GM18909 (cell line): ENCODE data around the gene MAS1L.

Experiments used
- ATAC-seq: cut with Tn5 transposase; IDR thresholded peaks from one replicate; pipeline ENCODE4 v1.9.1; 2021; ENCODE audit warnings: mild to moderate bottlenecking; ENCODE audit not compliant: unreplicated experiment, poor library complexity

Gene MAS1L, protein sequence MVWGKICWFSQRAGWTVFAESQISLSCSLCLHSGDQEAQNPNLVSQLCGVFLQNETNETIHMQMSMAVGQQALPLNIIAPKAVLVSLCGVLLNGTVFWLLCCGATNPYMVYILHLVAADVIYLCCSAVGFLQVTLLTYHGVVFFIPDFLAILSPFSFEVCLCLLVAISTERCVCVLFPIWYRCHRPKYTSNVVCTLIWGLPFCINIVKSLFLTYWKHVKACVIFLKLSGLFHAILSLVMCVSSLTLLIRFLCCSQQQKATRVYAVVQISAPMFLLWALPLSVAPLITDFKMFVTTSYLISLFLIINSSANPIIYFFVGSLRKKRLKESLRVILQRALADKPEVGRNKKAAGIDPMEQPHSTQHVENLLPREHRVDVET

DNA sequence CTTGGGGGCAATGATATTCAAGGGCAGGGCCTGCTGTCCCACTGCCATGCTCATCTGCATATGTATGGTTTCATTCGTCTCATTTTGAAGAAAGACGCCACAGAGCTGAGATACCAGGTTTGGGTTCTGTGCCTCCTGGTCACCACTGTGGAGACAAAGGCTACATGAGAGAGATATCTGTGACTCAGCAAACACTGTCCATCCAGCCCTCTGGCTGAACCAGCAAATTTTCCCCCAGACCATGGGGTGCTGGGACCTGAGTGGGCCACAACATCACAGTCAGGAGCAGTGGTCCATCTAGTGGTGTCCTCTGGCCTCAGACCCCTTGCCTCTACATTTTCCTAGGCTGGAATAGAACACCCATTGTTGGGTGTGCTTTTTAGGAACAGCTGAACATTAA is at the start of gene MAS1L:
TSS of gene MAS1L (minus strand) at position 297 of the 400 bp plus-strand sequence. CDS start at position 243, 54 bp downstream.
- ATAC-seq: no peak

DNA sequence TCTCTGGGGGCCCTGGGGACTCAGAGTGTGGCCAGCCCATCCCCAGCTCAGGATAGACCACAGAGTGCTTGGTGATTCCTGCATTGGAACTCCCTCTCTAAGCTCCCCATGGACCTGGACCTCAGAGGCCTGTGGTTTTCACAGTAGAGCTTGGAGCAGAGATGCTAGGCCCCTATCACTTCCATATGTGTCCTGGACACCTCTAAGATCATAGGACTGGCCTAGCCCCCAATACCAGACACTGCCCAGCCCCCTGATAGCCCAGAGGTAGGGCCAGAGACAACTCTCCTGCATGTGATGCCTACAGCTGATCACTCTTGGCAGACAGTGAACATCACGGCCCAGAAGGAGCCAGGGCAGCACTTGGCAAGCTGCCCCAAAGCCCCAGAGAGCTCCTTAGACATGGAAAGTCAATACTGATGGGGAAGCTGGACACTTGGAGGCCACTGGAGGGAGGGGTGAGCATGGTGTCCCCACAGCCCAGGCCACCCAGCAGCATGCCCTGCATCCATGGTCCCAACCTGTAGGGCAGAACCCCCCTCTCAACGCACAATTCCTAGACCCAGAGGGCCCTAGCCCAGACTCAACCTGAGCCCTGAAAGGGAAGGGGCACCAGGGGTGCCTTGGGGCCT is 44.7 kb upstream of the MAS1L start:
- no peak for ATAC-seq

DNA sequence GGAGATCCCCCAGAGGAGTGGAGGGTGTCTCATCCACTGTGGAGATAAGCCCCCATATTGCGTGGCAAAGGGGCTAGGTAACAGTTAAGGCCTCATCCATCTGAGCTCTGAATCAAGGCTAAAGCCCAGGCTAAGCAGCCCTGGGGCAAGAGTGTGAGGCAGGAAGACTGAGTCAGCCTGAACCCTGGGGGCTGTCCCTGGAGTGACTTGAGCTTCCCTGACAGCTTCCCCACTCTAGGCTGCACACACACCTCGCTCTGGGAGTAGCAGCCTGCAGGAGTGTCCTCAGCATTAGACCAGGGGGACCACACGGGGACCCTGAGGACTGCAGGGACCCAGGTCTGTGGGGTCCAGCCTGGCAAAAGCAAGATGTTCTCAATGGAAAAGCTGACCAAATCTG is 43.9 kb upstream of the MAS1L start:
- ATAC-seq: no peak

DNA sequence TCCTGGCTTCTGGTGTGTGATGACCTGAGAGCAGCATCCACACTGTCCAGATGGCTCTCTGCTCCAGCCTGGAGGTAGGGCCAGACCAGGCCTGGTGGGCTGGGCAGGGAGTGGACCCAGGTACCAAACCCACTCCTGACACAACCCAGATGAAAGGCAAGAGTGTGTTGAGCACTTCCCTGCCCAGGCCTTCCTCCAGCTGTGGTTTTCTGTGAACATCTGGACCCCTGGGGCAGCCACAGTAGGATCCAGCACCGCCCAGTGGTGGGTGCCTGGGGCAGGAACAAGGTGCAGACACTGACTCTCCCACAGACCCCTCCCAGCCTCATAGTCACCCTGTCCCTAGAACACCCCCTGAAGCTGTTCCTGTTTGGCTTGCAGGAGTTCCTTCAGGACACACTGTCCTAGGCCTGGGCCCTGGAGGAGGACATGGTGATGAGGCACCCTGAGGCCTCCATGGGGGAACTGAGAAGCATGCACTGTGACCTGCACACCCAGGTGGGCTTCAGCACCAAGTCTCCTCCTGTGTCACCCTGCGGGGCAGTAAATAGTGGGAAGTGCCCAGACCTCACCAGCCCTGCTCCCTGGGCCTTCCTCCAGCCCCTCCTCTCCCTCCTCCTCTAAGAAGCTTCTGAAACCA is 43.0 kb upstream of the MAS1L start:
- no peak for ATAC-seq

DNA sequence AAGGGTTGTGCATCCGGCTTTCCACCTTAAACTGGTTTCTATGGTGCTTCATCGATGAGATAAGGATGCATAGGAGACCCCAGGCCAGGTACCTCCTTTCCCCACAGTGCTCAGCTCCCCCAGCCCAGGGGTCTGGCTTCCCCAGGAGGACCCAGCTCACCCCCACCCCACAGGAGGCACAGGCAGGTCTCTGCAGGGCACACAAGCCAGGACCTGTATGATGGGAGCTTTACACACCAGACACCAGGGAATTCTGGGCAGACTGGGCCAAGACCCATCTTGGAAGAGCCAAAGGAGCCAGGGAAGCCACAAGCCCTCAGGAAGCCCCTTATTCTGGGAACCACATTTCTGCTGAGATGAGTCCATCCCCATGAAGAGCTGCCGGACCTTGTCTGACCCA is 42.2 kb upstream of the MAS1L start:
- ATAC-seq: no peak

DNA sequence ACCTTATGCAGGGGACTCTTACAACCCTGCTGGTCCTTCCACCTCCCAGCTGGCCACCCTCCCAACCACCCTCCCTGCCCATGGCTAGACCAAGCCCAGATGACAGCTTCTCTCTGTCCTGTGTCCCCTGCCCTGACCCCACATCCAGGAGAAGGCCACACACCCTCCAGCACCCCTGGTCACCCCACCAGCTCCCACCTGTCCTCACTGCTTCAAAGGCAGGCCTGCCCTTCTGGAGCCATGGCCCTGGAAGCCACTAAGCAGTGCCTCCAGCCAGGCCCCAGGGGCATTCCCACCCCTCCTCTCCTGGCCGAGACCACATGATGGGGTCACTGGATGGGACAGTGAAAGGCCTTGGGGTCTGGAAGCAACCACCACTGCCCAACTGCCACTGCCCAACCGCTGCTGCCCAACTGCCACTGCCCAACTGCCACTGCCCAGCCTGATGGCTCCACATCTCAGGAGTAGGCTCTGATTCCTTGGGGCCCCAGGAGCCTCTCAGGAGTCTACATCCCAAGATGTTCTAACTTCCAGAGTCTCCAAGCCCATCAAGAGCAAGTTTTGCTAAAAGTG is 41.3 kb upstream of the MAS1L start:
- no peak for ATAC-seq

DNA sequence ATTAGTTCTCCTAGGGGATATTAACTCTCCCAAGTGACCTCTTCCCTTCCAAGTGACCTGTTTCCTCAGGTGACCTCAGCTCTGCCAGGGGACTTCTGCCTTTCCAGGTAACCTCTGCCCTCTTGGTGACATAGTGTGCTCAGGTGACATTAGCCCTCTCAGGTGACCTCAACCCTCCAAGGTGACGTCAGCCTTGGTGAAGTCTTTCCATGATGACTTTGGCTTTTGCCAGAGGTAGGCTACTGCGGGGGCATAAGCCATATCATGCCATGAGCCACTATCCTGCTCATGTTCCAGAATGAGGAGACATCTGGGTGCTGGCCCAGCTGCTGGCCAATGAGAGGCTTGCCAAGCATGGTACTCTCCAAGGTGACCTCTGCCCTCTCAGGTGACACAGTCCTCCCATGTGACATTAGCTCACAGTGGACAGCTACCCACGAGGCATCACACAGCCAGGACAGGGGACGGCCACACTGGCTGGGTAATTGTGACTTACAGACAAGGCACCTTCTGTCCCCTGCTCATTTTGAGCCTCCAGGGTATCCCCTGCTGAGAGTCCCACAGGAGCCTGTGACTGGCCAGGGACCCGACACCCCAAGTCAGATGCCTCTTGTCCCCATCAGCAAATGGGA is 40.7 kb upstream of the MAS1L start:
- ATAC-seq: no peak

DNA sequence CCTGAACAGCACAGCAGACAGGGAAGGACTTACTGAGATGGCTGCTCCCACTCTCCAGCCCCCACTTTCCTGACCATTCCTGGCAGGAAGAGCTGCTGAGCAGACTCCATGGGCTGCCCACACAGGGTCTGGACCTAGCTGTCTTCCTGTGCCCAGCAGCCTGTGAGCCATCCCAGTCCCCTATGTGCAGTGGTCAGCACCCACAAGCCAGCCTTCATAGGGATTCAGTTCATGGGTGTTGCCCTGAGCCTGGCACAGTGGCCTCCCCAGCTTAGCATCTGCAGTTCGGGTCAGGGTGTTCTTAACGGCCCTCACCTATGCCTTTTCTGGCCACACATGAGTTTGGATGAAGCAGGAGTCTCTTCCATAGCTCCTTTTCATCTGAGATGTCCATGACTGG is 39.8 kb upstream of the MAS1L start:
- ATAC-seq: no peak

DNA sequence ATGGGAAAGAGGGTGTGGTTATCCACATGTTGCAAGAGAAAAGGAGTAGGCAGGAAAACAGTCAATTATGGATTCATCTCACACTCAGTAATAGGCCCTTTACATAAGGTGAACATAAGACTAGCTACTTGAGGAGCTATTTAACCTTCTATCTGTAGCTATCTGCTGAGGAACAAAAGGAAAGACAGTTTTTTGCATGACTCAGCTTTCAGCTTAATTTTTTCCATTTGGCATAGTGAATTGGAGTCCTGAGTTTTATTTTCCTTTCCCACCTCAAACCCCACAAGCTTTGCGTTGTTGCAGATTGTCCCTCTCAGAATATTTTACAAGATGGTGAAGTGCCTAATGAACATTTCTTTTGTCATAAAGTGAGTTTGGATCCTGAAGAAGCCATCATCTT is 39.4 kb upstream of the MAS1L start:
- ATAC-seq: no peak

DNA sequence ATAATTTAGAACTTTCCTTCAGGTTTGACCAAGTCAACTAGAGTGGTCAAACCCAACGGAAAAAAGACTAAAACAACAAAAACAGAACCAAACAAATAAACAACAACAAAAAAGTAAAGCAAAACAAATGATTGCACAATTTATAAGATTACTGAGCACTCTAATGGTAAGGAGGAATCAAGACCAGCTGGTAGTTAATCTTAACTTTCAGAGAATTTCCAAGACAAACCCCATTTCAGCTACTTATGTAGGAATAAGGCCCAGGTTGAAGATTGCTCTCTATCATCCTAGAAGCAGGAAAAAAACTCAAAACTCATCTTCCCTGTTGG is 37.5 kb upstream of the MAS1L start:
- no peak for ATAC-seq

DNA sequence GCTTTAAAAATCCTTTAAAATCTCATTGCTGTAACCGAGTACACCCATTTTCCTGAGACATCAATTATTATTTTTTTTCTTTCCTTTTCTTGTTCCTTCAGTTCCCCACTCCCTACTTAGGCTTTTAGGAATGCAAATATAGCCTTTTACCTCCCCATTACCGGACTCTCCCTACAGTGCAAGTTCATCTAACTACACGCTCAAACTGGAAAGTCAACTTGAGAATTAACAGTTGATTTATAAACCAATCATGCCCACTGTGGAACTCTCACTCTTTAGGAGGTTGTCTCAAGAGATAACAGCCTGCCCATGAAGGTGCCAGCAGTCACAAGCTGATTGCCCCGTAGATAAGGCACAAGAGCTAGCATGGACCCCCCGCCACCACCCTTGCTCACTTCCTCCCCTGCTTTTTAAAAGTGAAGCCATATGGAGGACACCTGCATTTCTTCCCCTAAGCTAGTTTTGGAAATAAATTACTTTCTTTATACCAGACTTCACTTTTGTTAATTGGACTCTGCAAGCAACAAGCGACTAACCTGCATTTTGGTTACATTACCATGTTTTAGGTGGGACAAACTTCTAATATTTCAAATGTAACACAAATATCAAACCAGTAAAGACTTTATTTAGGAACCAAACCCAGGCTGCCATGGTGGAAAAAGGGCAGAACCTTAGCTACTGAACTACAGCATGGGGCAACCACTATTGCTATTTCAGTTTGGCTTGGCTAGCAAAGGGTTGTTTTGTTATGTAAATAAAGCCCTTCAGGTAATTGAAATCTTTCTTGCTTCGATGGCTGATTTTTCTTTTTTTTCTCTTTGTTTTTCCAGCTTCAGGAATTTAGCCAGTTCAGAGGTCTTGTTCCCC is 36.9 kb upstream of the MAS1L start:
- ATAC-seq: no peak

DNA sequence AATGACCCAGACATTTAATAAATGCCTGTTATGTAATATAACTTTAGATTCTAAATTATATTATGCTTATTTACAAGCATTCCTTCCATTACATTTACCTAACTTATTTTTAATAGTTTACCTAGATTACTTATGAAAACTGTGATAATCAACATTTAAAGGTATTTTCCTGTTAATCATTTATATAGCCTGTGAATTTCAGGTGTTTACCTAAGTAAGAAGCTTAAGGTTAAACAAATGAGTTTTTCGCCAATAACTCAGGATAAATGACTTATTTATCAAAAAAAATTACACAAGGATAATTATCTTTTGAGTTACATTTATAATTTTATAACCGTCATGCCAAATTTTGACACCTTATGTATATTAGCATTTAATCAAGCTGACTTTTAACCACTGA is 36.3 kb upstream of the MAS1L start:
- ATAC-seq: no peak

DNA sequence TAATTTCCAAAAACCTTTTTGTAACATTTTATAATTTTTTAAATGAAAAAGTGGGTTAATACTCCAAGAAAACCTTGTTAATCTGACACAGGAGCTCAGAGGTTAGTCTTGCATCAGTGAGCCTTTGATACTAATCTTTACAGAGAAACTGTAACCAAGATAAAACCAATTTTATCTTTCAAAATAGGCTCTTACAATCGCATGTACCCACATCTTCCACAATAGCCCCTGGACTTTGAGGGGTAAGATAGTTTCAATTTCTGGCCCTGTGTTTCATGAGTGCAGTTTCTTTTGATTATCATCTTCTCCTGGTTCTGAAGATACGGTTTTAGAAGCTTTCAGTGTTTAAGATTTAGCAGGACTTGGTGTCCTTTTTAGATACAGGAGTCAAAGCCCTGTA is 34.5 kb upstream of the MAS1L start:
- ATAC-seq: no peak

DNA sequence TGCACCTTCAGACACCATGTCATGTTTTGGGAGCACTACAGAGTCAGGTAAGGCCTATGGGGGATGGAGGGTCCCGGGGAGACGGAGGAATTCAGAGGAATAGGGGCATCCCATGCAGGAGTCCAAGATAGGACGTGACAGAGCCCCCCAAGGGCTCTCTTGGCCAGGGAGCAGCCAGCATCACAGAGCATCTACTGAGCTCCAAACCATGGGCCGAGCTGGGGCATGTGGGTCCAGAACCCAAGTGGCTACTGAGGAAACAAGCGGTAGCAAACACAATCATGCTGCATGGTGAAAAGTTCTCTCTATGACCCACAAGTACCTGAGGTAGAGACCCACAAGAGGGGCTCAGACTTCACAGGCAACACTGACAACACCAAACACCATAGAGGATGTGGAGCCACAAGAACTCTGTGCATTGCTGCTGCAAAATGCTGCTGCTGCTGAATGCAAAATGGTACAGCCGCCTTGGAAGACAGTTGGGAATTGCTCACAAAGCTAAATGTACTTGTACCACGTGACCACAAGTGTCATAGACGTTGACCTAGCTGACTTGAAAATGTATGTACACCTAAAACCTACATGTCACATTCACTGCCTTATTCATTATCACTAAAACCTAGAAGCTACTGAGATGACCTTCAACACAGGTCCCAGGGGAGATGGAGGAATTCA is 33.4 kb upstream of the MAS1L start:
- ATAC-seq: no peak

DNA sequence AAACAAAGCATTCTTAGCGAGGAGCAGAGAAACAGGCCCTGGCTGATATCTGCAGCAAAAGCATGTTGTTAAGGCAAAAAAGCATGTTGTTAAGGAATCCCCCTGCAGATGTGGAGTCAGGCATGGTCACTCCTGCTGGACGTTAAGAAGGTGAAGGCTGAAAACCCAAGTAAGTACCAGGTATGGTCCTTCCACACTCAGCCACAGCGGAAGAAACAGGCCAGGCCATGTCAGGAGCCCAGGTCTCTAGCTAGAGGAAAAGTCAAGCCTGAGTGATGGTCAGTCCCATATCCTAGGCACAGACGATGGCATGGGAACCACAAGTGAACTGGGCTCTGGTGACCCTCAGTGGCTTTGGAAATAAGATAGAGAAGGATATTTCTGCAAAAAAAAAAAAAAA is 32.5 kb upstream of the MAS1L start:
- no peak for ATAC-seq

DNA sequence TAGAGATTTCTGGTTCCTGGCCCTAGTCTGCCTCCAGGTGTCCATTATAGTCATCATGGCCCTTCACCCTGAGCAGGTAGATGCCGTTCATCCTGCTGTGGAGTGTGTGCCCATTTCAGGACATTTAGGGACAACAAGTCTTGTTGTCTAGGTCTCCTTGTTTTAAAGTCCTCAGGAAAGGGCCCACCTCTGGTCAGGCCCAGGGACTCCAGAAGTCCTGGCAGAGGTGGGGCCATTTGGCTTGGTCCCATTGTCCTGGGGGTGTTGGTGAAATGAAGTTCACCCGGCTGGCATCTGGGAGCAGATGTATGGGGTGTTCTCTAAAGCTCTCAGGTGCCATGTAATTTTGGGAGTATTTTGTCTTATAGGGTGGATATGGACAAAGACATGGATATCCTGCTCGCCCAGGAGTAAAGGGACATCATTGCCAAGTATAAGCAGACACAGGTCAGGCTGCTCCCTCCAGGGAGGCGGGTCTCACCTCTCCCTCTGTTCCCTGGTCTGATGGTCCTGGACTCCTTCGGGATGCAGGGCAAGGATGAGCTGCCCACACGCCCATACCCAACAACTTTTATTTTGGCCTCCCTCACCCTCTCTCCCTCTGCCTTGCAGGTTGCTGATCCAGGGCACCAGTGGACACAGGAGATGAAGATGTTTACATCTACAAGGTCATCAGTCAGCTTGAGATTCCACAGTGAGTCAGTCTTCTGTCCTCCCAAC is 31.7 kb upstream of the MAS1L start:
- ATAC-seq: no peak

DNA sequence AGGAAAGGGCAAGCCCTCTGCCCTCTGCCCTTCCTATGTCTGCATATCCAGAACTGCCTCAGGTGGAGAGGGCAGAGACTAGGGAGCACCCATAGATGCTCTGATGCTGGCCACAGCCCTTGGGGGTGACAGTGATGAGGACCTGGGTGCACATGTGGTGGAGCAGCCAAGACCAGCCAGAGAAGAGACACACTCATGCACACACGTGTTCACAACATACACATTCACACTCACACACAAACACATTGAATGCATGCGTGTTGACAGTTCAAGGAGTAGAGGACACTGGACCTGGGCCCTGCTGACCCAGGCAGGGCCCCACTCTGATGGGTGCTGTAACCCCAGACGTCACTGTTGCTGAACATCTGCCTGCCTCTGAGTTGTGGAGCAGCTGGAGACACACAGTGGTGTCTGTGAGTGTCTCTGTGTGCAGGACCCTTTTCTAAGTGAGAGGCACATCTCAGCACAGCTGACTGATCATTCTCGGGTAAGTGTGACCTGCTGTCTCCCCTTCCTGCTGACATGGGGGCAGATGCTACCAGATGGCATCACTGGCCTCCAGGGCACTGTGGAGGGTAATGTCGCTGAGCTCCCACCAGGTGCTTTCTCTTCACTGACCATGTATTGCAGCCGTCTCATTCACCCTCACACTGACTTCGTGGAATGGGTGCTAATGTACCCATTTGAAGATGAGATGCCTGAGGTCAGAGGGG is 30.1 kb upstream of the MAS1L start:
- no peak for ATAC-seq

DNA sequence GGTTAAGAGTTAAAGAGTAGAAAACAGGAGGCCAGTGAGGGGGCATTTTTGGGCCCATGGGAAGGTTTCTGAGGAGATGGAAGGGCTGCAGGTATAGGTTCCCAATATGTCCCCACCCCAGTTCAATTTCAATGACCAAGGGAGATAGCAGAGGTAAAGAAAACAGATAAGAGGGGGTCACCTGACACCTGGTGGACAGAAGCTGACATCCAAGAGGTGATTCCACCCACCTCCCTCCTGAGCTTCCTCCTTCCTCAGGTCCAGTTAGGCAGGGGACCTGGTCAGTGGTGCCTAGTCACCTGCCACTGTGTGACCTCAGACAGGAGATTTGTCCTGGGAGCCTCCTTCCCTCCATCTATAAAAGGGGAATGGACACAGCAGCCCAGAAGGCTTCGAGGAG is 29.5 kb upstream of the MAS1L start:
- ATAC-seq: no peak
